HFF-Myc (cell line): ENCODE data around the gene PRR12.

Experiments
- DNase-seq: peaks from one replicate; pipeline ENCODE4 v3.0.0-alpha.2; 2011; ENCODE audit warnings: low read depth; ENCODE audit errors: extremely low read depth
- H3K4me3 ChIP-seq: replicated peaks from 2 replicates; pipeline ENCODE4 v1.5.1; 2011; ENCODE audit warnings: low read depth, mild to moderate bottlenecking, control low read depth, low read length
- CTCF ChIP-seq: IDR thresholded peaks from 2 replicates; pipeline ENCODE4 v1.5.1; 2012; ENCODE audit warnings: mild to moderate bottlenecking, low read depth, low read length, control low read depth; ENCODE audit errors: missing control alignments

The PRR12 gene

DNA sequence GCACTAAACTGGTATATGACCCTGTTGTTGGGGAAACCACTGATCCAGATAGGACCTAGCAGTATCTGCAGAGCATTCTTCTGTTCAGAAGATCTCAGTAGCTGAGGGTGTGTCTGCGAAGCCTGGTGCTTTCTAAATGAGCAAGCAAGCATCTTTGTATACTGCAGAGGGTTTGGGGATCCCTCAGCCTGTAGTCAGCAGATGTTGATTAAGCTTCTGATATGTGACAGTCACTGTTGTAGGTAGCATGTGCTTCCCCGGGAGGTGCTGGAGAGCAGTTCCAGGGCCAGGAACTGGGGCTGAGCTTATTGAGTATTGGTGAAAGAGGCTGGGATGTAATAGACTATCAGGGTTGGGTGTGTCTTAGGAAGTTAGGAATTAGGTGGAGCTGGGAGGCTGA, 52.5 kb downstream of the PRR12 start:
- H3K4me3 ChIP-seq, result peak overlapping the region; percentile 99
- DNase-seq, result no peak
- no peak for TF ChIP-seq CTCF

GRCh38 chr19:49645592-49645991, 54.6 kb downstream of the PRR12 start:
- no peak for TF ChIP-seq CTCF
- DNase-seq, result no peak
- H3K4me3 ChIP-seq, result no peak overlapping the region

DNA sequence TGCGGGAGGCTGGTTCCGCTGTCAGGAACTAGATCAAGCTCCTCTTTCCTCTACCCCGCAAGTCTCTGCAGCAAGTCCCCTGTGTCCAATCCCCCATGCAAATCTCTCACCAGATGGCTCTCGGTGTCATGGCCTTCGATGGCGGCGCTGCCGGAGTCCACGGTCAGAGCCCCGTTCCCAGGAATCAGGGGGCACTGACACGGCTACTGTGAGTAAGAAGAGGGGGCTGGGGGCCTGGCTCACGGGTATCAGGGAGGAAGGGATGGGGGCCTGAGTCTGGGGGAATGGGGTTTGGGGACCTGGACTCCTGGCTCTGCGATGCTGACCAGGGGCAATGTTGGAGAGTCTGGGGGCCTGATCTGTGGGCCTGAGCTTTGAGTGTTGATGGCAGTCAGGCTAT, 55.0 kb downstream of the PRR12 start:
- H3K4me3 ChIP-seq, result no peak overlapping the region
- TF ChIP-seq CTCF, result no peak
- no peak for DNase-seq

DNA sequence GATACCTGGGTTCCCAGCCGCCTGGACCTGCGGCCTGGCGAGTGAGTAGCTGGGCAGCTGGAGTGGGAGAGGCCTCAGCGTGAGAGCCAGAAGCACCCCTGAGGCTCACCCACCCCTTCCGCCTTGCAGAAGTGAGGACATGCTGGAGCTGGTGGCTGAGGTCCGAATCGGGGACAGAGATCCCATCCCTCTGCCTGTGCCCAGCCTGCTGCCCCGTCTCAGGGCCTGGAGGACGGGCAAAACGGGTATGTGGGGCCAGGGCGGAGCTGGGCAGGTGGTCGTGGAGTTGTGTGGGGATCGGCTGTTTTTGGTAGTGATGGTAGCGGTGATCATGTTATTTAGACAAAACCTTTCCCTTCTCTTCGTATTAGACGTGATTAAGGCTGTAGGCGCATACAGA, 55.6 kb downstream of the PRR12 start:
- DNase-seq, result no peak
- no peak overlapping the region for H3K4me3 ChIP-seq
- TF ChIP-seq CTCF, result no peak

- DNase-seq, result no peak
- TF ChIP-seq CTCF, result no peak
- H3K4me3 ChIP-seq, result no peak overlapping the region
Measured at GRCh38 chr19:49651029-49651819, 60.2 kb downstream of the PRR12 start.

DNA sequence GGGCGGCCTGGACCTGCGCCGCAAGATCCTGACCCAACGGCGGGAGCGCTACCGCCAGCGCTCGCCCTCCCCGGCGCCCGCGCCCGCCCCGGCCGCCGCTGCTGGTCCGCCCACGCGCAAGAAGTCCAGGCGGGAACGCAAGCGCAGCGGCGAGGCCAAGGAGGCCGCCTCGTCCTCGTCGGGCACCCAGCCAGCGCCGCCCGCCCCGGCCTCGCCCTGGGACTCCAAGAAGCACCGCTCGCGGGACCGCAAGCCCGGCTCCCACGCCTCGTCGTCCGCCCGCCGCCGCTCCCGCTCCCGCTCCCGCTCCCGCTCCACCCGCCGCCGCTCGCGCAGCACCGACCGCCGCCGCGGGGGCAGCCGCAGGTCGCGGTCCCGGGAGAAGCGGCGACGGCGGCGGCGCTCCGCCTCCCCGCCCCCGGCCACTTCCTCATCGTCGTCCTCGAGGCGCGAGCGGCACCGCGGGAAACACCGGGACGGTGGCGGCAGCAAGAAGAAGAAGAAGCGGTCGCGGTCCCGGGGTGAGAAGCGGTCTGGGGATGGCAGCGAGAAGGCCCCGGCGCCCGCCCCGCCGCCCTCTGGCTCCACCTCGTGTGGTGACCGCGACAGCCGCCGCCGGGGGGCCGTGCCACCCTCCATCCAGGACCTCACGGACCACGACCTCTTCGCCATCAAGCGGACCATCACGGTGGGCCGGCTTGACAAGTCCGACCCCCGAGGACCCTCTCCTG, 61.0 kb downstream of the PRR12 start:
- no peak for DNase-seq
- no peak overlapping the region for H3K4me3 ChIP-seq
- no peak for TF ChIP-seq CTCF
